Measurements from ENCODE around the gene TTLL1. TPM values are rescaled to one million over a fixed set of nuclear protein-coding genes. Genes with fewer than 3 reads are reported as not detected.

TTLL1 gene
- total and polyA plus RNA-seq, 9 of the 15 experiments (the other 6 are each of a cell fraction or from before 2014, with no cell fraction given), result 0.06 to 0.85 (median 0.17) TPM

DNA sequence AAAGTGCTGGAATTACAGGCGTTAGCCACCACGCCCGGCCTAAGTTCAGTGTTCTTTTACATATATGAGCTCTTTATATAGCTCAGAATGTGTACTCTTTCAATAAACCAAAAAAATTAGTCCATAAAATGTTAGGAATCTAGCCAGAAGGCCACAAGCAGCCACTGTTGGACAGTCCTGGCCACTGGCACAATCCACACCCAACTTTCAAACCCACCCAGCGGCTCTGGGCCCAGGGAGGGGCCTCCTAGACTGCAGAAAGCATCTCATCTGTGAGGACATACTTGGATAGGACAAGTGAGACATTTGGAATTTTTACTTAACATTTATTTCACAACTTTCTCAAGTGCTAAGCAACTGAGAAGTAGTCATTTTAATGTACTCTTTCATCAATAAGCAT lies 80.7 kb downstream of the TTLL1 start:
- Histone ChIP-seq H3K36me3 (ENCODE audit: control insufficient read depth, insufficient read depth, low read length) (no peaks in the 10 kb centered on the region), H3K4me2 (ENCODE audit: insufficient read depth, low read length) (no peak overlapping the region), H4K20me1 (replicated peaks; ENCODE audit: control insufficient read depth, insufficient read depth, low read length) (peaks cover 19% of the 10 kb centered on the region), H3K9me3 (replicated peaks; ENCODE audit: control insufficient read depth, insufficient read depth, low read depth, low read length) (no peaks in the 10 kb centered on the region), H3K4me1 (replicated peaks in 1 of 2; ENCODE audit: control insufficient read depth in 2 of 2, insufficient read depth in 2 of 2, low read length in 2 of 2) (peaks cover 26 to 31% of the 10 kb centered on the region in 2 experiments; a peak in 4 of 5 replicates), H3K27me3 (ENCODE audit: control insufficient read depth in 2 of 2, insufficient read depth in 2 of 2, low read length in 2 of 2) (no peaks in the 10 kb centered on the region), H3K27ac (ENCODE audit: extremely low read depth, low read depth, low read length) (no peak overlapping the region), H3K9ac (ENCODE audit: insufficient read depth in 1 of 2, low read depth in 2 of 2, low read length in 2 of 2) (no peak overlapping the region), H3K4me3 (no peak overlapping the region), H3K79me2 (ENCODE audit: control insufficient read depth, insufficient read depth, low read length) (peaks cover 77% of the 10 kb centered on the region), H2AFZ (ENCODE audit: low read depth, low read length) (no peak overlapping the region), H3K9me1 (ENCODE audit: control insufficient read depth, insufficient read depth, low read length) (no peaks in the 10 kb centered on the region)
- 92% methylated on average over 4 of the region's 4 CpGs for WGBS (ENCODE audit: insufficient coverage, low coverage, missing lambda C conversion rate)
- DNase-seq (ENCODE audit: extremely low read depth in 1 of 4, low spot score in 3 of 4) (no peak), ATAC-seq (no peak), FAIRE-seq (no peak)
- intact Hi-C loops (cut with micrococcal nuclease), result no loop called here
- no peak for TF ChIP-seq SRSF3 (IDR thresholded peaks at IDR 0.05; ENCODE audit: insufficient read depth, low read length)
- TF ChIP-seq NR4A1 (CRISPR knock-in tag; IDR thresholded peaks at IDR 0.05), result no peak
- no peak for TF ChIP-seq NR4A1 (tag; IDR thresholded peaks at IDR 0.05)
- TF ChIP-seq MED1 (CRISPR knock-in tag; IDR thresholded peaks at IDR 0.05; ENCODE audit: borderline replicate concordance), result no peak
- TF ChIP-seq MYC (IDR thresholded peaks at IDR 0.05; ENCODE audit: low read depth, low read length), result no peak
- TF ChIP-seq MYC (CRISPR knock-in tag; IDR thresholded peaks at IDR 0.05; ENCODE audit: borderline replicate concordance, low read depth), result no peak
- no peak for TF ChIP-seq TAF15 (IDR thresholded peaks at IDR 0.05; ENCODE audit: low read depth, low read length)
- TF ChIP-seq ESRRB (CRISPR knock-in tag; IDR thresholded peaks at IDR 0.05; ENCODE audit: borderline replicate concordance), result no peak
- TF ChIP-seq, protein P1, sequence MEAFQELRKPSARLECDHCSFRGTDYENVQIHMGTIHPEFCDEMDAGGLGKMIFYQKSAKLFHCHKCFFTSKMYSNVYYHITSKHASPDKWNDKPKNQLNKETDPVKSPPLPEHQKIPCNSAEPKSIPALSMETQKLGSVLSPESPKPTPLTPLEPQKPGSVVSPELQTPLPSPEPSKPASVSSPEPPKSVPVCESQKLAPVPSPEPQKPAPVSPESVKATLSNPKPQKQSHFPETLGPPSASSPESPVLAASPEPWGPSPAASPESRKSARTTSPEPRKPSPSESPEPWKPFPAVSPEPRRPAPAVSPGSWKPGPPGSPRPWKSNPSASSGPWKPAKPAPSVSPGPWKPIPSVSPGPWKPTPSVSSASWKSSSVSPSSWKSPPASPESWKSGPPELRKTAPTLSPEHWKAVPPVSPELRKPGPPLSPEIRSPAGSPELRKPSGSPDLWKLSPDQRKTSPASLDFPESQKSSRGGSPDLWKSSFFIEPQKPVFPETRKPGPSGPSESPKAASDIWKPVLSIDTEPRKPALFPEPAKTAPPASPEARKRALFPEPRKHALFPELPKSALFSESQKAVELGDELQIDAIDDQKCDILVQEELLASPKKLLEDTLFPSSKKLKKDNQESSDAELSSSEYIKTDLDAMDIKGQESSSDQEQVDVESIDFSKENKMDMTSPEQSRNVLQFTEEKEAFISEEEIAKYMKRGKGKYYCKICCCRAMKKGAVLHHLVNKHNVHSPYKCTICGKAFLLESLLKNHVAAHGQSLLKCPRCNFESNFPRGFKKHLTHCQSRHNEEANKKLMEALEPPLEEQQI (IDR thresholded peaks at IDR 0.05), result no peak
- ChIA-PET CTCF (ENCODE audit: low intra/inter-chr PET ratio) (no interaction called here), POLR2A (interaction anchor here (0.7 kb wide), 1 partner anchor 1436 kb away, joined by 3 read pairs; no protein-coding TSS in a partner anchor)
- in situ Hi-C loops (cut with MboI), result no loop called here
- no TSS peak for BruUV-seq (replicated peaks)

Measured in K562 (cell line).